SJSA1 (cell line): ENCODE results near the gene LMF1. TPM values are rescaled to one million over a fixed set of nuclear protein-coding genes. Genes with fewer than 3 reads are reported as not detected.

Experiments used
- DNase-seq, 2 experiments: peaks; one replicate each; pipeline ENCODE4 v3.0.0-alpha.2; 2015 to 2020; ENCODE audit warnings: low spot score in 2 of 2, low read depth in 1 of 2
- H3K27ac ChIP-seq: fragments of 250-450 bp; sonication (Bioruptor Pico); 2 replicates; pipeline ENCODE4 v1.5.1; 2020; ENCODE audit warnings: mild to moderate bottlenecking, moderate library complexity
- H3K27me3 ChIP-seq: fragments of 250-450 bp; sonication (Bioruptor Pico); replicated peaks from 2 replicates; pipeline ENCODE4 v1.5.1; 2020; ENCODE audit warnings: mild to moderate bottlenecking, moderate library complexity
- H3K36me3 ChIP-seq: fragments of 250-450 bp; sonication (Bioruptor Pico); 2 replicates; pipeline ENCODE4 v1.5.1; 2020; ENCODE audit warnings: mild to moderate bottlenecking
- H3K4me1 ChIP-seq: fragments of 250-450 bp; sonication (Bioruptor Pico); replicated peaks from 2 replicates; pipeline ENCODE4 v1.6.1; 2021; ENCODE audit warnings: mild to moderate bottlenecking
- H3K4me3 ChIP-seq: fragments of 250-450 bp; sonication (Bioruptor Pico); 2 replicates; pipeline ENCODE4 v1.5.1; 2020; ENCODE audit warnings: mild to moderate bottlenecking
- H3K9me3 ChIP-seq: fragments of 250-450 bp; sonication (Bioruptor Pico); replicated peaks from 2 replicates; pipeline ENCODE4 v1.5.1; 2020; ENCODE audit warnings: mild to moderate bottlenecking
- total RNA-seq: library from RNA; depleted of rRNA; stranded (reverse); fragments of >200 nt; shearing (Covaris generic); gene quantifications from 2 replicates; pipeline ENCODE4 v1.2.3, GENCODE V29; 2014

The LMF1 gene
- total RNA-seq, 1 experiment from 2014 or later, result 23.5 TPM

DNA sequence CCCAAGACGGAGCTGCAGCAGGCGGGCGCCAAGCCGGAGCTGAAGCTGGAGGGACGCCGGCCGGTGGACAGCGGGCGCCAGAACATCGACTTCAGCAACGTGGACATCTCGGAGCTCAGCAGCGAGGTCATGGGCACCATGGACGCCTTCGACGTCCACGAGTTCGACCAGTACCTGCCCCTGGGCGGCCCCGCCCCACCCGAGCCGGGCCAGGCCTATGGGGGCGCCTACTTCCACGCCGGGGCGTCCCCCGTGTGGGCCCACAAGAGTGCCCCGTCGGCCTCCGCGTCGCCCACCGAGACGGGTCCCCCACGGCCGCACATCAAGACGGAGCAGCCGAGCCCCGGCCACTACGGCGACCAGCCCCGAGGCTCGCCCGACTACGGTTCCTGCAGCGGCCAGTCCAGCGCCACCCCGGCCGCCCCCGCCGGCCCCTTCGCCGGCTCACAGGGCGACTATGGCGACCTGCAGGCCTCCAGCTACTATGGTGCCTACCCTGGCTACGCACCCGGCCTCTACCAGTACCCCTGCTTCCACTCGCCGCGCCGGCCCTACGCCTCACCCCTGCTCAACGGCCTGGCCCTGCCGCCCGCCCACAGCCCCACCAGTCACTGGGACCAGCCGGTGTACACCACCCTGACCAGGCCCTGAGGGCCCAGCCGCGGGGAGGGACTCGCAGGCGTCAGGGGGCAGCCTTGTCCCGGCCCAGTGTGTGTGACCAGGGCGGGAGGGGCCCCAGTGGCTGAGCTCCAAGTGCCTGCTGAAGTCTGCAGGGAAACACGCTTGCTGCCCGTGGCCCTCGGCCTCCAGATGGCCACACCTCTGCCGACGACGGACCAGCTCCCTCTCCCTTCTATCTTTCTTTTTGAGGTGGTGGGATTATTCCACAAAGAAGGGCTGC is 14.2 kb upstream of the LMF1 start:
- Histone ChIP-seq H3K4me1 (peaks cover 37% of the 10 kb centered on the region), H3K27ac (no peak overlapping the region), H3K36me3 (peaks cover 3% of the 10 kb centered on the region; the same call in 1 of the 2 replicates), H3K27me3 (peaks cover 81% of the 10 kb centered on the region), H3K9me3 (no peaks in the 10 kb centered on the region), H3K4me3 (no peak overlapping the region)
- DNase-seq, result no peak

GRCh38 chr16:984121-984694 is 13.4 kb upstream of the LMF1 start:
- Histone ChIP-seq H3K27ac (no peak overlapping the region), H3K4me3 (peak overlapping the region; percentile 35), H3K9me3 (no peaks in the 10 kb centered on the region), H3K36me3 (peaks cover 3% of the 10 kb centered on the region; the same call in 1 of the 2 replicates), H3K4me1 (peaks cover 37% of the 10 kb centered on the region), H3K27me3 (peaks cover 82% of the 10 kb centered on the region)
- no peak for DNase-seq

DNA sequence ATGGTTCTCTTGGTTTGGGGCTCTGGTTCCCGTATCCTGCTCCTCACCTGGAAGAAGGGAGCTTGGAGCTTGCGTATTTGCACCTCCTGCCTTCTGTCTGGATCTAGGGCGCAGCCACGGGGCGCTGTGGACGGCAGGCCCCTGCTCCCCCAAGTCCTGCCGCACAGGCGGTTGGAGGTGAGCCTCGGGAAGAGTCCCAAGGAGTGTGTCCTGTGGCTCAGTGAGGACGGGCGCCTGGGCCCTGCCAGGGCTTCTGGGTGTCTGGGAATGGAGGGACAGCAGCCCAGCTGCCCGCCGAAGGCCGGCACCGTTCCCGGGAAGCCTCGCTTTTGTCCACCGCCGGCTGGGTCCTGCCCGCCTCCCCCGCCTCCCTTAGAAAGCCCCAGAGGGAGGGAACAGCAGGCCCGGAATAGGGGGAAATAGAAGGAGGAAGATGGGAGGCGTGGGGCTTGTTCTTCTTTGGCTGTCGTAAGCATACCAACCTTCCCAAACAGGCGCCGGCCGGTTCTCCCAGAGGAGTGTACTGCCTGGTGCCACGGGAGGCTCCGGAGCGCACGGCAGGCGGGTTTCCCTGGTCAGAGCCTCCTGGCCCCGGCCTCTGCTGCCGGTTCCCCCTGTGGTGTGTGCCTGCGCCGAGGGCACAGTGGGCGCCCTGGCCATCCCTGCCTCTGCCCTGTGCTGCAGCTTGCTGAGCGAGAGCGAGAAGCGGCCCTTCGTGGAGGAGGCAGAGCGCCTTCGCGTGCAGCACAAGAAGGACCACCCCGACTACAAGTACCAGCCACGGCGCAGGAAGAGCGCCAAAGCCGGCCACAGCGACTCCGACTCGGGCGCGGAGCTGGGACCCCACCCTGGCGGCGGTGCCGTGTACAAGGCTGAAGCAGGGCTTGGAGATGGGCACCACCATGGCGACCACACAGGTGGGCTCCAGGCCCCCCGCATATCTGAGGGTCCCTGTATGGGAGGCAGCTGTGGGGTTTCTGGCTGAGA is 12.6 kb upstream of the LMF1 start:
- peak overlapping the region; percentile 35 for H3K4me3 ChIP-seq
- peak in 1 of 2 experiments; percentile 39 for DNase-seq
- H3K4me1 ChIP-seq, result peaks cover 37% of the 10 kb centered on the region
- H3K27ac ChIP-seq, result no peak overlapping the region
- peaks cover 3% of the 10 kb centered on the region; the same call in 1 of the 2 replicates for H3K36me3 ChIP-seq
- H3K27me3 ChIP-seq, result peaks cover 81% of the 10 kb centered on the region
- no peaks in the 10 kb centered on the region for H3K9me3 ChIP-seq

DNA sequence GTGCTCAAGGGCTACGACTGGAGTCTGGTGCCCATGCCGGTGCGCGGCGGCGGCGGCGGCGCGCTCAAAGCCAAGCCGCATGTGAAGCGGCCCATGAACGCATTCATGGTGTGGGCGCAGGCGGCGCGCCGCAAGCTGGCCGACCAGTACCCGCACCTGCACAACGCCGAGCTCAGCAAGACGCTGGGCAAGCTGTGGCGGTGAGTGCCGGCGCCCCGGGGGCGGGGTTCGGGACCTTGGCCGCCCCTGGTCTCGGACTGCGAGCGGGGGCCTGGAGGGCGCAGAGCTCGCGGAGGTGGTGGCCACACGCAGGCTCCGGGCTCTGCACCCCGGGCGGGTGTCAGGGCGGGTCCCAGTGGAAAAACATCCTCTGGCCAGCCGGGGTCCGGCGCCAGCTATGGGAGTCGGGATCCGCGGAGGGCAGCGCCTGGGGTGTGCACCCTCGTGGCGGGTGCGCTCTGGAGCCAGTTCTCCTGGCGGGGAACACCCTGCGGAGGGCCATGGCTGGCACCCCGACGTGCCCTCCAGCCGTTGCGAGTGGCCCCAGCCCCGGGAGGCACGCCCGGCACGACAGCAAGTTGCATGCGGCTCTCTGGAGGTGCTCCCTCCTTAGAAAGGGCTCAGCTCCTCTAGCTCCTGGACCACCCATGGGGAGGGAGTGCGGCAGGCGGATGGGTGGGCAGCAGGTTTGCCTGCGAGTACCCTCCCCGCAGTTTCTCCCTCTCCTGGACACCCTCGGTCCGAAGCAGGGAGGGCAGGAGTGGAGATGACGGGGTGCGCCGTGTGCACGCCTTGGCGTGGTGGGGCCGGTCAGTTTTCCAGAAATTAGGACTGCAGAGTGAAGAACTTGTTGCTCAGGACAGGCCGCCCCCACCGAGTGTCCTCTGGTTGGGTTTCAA is 11.6 kb upstream of the LMF1 start:
- Histone ChIP-seq H3K4me3 (peak overlapping the region; percentile 35), H3K27me3 (peaks cover 84% of the 10 kb centered on the region), H3K27ac (no peak overlapping the region), H3K4me1 (peaks cover 37% of the 10 kb centered on the region), H3K9me3 (no peaks in the 10 kb centered on the region), H3K36me3 (peaks cover 3% of the 10 kb centered on the region; the same call in 1 of the 2 replicates)
- DNase-seq, result no peak

DNA sequence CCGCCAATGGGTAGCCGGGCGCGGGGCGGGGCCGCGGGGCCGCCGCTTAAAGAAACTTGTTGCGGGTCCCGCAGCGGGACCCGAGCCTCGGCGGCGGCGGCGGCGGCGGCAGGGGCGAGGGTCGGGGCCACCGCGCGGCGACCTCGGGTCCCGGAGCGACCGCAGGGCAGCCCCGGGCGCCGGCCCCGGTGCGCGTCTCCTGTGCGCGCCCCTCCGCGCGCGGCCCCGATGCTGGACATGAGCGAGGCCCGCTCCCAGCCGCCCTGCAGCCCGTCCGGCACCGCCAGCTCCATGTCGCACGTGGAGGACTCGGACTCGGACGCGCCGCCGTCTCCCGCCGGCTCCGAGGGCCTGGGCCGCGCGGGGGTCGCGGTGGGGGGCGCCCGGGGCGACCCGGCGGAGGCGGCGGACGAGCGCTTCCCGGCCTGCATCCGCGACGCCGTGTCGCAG is 10.9 kb upstream of the LMF1 start, which contains the start of gene SOX8:
SOX8 (plus strand) TSS at position 76 of the 450 bp plus-strand sequence; CDS start at position 229, 153 bp downstream.
- Histone ChIP-seq H3K36me3 (peaks cover 3% of the 10 kb centered on the region; the same call in 1 of the 2 replicates), H3K4me3 (peak within 1 kb of the TSS; percentile 35), H3K27ac (no peak within 1 kb of the TSS), H3K9me3 (no peaks in the 10 kb centered on the region), H3K27me3 (peaks cover 88% of the 10 kb centered on the region), H3K4me1 (peaks cover 37% of the 10 kb centered on the region)
- no peak for DNase-seq

- peak overlapping the region; percentile 28 for H3K4me3 ChIP-seq
- peaks cover 90% of the 10 kb centered on the region for H3K27me3 ChIP-seq
- DNase-seq, result no peak
- peaks cover 3% of the 10 kb centered on the region; the same call in 1 of the 2 replicates for H3K36me3 ChIP-seq
- peaks cover 37% of the 10 kb centered on the region for H3K4me1 ChIP-seq
- H3K9me3 ChIP-seq, result no peaks in the 10 kb centered on the region
- no peak overlapping the region for H3K27ac ChIP-seq
Observed at GRCh38 chr16:980595-980854, 9.7 kb upstream of the LMF1 start.

GRCh38 chr16:979859-980594 is 9.2 kb upstream of the LMF1 start:
- Histone ChIP-seq H3K4me1 (peaks cover 37% of the 10 kb centered on the region), H3K4me3 (peak overlapping the region; percentile 28), H3K9me3 (no peaks in the 10 kb centered on the region), H3K27me3 (peaks cover 88% of the 10 kb centered on the region), H3K27ac (no peak overlapping the region), H3K36me3 (no peaks in the 10 kb centered on the region; the same call in 1 of the 2 replicates)
- DNase-seq, result no peak

DNA sequence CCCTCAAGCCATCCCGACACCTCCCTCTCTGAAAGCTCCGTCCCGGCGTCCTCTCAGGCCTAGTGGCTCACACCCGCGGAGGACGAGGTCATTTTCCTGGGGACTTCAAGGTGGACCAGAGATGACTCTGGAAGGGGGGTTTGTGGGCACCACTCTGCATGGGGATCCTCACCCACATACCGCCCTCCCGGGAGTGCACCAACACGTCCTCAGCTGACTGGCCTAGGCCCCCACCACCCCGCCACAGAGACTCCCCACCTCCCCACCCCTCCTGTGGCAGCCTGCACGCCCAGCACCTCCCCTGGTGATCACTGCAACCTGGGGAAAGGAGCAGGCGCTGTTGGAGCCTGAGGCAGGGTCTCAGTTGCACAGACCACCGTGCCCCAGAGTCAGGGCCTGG is 8.4 kb upstream of the LMF1 start:
- H3K9me3 ChIP-seq, result no peaks in the 10 kb centered on the region
- H3K27ac ChIP-seq, result no peak overlapping the region
- peaks cover 88% of the 10 kb centered on the region for H3K27me3 ChIP-seq
- no peak for DNase-seq
- H3K36me3 ChIP-seq, result no peaks in the 10 kb centered on the region
- no peak overlapping the region for H3K4me3 ChIP-seq
- H3K4me1 ChIP-seq, result peaks cover 35% of the 10 kb centered on the region

- Histone ChIP-seq H3K4me1 (peaks cover 27% of the 10 kb centered on the region), H3K27me3 (peaks cover 88% of the 10 kb centered on the region), H3K9me3 (no peaks in the 10 kb centered on the region), H3K27ac (no peak overlapping the region), H3K4me3 (no peak overlapping the region), H3K36me3 (no peaks in the 10 kb centered on the region)
- no peak for DNase-seq
Observed at GRCh38 chr16:978403-978802, 7.6 kb upstream of the LMF1 start.

GRCh38 chr16:977896-978295 is 7.1 kb upstream of the LMF1 start:
- no peaks in the 10 kb centered on the region for H3K36me3 ChIP-seq
- no peaks in the 10 kb centered on the region for H3K9me3 ChIP-seq
- H3K27ac ChIP-seq, result no peak overlapping the region
- no peak for DNase-seq
- H3K27me3 ChIP-seq, result peaks cover 88% of the 10 kb centered on the region
- no peak overlapping the region for H3K4me3 ChIP-seq
- peaks cover 24% of the 10 kb centered on the region for H3K4me1 ChIP-seq

- H3K9me3 ChIP-seq, result no peaks in the 10 kb centered on the region
- H3K27me3 ChIP-seq, result peaks cover 88% of the 10 kb centered on the region
- DNase-seq, result no peak
- H3K36me3 ChIP-seq, result no peaks in the 10 kb centered on the region
- H3K4me1 ChIP-seq, result peaks cover 17% of the 10 kb centered on the region
- no peak overlapping the region for H3K4me3 ChIP-seq
- no peak overlapping the region for H3K27ac ChIP-seq
Observed at GRCh38 chr16:977081-977701, 6.4 kb upstream of the LMF1 start.
